Activated effector memory CD4-positive, alpha-beta T cell treated with Interleukin-2 at 50 U/mL for 16 hours (primary cell): Measurements from ENCODE around the gene STON2.

Experiments used
- DNase-seq: peaks from one replicate; pipeline ENCODE4 v3.0.0-alpha.2; 2020

Gene STON2

DNA sequence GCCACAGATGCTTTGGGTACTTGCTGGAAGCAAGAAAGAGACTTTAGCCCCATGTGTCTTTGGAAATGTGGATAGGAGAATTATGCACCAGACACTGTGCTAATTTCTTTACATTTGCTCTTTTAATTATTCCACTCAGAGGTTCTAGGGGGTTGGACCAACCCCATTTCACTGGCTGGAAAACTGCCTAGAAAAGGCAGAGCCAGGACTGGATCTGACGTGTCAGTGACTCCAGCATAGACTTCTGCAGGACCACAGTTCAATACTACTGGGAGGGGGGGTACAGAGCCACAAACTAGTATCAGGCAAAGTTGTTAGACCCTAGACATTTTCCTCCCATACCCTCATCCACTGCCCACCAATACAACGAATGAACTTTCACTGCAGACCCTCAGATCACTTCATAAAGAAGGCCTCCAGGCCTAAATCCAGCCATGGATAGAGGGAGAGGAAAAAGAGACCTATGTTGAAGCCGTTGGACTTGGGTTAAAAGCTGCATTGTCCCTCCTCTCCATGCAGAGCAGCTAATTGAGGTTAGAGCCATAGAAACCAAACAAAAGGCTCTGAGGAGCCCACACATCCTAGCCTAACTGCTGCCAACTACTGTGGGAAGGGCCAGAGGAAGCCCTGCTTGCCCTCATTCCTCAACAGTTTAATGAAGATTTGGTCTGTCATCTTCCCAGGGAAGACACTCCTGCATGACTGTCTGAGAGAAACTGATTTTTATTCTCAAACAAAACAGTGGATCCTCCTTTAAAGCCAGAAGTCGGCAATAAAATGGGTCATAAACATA lies 68.7 kb downstream of the STON2 start:
- no peak for DNase-seq

DNA sequence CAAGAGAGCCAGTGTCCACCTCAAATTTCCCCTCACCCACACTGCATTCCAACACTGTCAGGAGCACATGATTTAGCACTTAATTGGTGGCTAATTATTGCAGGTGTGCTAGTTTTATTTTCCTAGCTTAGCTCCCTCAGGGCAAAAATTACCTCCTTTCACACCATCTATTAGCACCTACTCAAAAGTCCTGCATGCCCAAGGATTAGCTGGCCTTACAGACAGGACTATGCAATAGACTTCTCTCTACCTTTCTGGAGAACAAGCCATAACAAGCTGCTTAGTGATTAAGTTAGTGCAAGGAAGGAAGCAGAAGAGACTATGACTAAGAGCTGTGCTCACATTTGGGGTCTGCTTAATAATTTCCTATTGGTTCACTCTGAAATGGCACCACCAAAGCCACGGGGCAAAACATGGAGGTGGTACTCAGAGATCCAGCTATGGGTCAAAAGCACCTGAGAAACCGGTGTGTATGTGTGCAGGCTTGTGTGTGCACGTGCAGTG lies 69.5 kb downstream of the STON2 start:
- no peak for DNase-seq

DNA sequence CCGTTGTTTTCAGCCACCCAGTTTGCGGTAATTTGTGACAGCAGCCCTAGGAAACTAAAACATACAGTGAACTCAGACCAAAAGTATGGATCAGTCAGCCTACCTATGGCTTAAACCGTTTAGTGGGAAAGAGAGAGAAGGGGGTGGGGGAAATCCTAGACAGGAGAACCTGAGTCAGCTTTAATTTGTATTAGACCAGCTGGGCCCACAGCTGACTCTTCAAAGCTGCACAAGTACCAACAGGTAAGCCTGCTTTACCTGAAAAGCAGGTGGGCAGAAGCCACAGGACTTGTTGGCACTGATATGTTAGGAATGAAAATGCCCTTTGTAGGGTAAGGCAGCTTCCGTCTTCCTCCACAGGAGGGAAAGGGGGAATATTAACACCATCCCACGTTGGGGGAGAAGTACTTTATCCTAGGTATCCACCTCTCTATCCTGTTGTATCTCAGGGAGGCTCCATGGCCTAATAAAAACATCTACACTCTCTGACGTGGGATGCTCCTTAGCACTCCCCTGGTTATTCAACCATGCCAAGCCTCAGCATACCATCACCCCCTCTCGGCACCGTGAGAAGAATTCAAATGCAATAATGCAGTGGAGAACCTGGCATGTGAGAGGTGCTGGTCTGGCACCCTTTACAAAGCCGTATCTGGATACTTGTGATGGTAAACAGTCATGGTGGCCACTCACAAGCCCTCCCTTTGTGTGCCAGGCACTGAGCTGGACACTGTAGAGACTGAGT lies 70.3 kb downstream of the STON2 start:
- no peak for DNase-seq

DNA sequence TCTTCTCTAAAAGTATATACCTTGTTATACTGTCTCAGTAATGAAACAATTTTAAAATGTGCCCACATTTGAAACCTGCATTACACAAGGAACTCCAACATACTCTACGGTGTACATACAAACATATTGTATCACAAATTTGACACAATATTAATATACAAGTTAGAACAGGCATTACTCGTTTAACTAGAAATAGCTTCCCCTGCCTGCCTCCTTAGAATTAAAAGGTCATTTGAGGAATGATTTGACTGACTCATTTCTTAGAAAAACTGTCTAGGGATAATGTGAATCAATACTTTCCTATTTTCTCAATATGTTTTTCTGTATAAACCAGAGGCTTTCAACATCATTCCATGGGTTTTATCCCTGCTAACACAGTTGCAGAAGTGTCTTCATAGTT lies 73.7 kb downstream of the STON2 start:
- no peak for DNase-seq

DNA sequence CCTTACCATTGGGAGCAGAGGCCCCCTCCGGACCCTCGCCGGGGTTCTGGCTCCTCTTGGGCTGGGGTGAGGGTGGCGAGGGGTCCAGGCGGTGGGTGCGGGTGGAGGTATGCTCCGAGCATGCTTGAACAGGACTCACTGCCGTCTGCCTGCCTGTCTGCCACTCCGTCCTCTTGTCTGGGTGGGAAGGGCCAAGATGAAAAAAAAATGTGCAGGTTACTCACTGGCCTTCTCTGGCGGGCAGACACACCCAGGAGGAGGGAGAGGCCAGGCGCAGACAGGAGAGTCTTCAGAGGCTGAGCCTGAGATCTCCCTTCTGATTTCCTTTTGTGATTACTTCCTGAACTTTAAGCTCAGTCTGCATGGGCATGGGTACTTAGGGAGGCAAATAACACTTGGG lies 76.1 kb downstream of the STON2 start:
- no peak for DNase-seq

DNA sequence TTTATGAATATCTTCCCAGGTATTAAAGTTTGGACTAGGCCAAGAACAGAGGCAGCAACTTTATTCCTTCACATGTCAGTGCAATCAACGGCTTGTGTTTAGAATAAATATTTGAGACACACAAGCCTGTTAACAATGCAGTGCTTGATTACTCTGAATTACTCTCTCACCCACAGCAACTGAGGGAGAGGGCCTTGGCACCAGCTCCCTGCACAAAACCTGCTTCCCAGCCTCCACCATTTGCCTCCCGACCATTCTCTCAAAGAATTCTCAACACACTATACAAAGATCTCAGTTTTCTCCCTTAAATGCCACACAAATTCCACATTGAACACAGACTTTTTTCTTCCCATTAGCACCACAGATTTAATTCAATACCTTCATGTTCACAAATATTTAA lies 77.0 kb downstream of the STON2 start:
- DNase-seq = no peak

DNA sequence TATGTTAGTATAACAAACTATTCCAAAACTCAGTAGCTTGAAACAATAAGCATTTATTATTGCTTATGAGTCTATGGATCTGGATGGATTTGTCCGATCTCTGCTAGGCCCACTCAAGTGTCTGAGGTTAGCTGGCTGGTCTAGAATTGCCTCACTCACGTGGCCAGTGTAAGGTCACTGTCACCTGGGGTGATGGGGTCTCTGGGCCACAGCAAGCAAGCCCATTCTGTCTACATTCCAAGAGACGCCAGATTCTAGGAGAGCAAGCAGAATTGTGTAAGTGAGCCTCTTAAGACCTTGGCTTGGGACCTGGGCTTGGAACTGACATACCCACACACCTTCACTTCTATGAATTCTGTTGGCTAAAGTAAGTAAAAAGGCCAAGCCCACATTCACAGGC lies 80.2 kb downstream of the STON2 start:
- no peak for DNase-seq

DNA sequence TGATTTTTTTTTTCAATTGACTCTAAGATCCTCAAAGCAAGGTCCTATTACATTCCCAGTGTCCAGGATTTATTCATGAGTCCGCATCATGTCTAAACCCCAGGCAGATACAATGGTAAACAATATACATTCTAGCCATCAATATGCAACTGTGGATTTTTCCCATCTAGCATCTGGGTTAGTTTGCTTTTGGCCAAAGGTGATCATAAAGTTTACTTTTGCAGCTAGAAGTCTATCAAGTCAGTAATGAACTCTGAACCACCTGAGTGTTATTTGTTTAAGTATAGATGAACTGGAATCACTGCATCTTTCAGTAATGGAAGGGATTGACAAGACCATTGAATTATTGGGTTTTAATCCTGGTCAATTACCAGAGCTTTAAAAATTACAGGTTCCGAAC lies 80.8 kb downstream of the STON2 start:
- no peak for DNase-seq

DNA sequence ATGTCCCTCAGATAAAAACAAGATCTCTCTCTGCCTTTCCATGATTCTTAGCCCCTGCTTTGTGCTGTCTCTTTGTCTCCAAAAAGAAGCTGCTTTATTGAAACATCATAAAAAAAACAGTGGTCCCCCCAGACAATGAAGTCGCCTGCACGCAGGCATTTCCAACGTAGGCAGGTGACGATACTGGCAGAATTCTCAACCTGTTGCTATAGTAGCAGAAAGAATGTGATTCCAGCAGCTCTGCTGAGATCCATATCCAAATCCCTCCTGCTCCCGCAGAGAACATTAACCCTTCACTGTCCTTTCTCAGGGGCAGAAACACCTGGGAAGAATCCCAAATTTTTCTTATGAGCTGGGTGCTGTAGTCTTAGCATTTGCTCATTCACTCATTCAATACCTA lies 84.8 kb downstream of the STON2 start:
- DNase-seq = no peak

DNA sequence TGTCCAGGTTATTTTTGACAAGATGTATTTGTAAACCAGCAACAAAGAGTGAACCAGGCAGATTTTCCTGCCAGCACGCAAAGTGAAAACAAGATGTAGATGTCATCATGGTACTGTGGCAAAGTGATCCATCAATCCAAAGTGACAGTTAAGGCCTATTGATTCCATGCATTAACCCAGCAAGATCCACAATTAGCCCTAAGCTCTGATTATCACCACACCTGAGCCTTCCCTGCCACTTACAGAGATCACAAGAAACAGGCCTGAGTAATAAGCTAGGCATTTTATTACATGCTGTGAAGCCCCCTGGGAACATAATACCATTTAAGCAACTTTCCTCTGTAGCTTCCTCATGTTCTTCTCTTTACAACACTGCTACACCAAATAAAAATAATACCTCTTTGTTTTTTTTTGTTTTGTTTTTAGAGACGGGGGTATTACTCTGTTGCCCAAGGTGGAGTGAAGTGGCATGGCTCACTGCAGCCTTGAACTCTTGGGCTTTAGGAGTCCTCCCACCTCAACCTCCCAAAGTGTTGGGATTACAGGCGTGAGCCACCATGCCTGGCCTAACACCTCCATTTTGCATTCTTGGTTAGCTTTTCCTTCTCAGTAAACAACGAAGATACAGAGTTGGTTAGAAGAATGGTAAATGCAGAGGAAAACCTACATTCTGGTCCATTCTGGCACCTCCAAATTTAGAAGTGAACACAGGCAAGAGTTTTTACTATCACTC lies 85.5 kb downstream of the STON2 start:
- DNase-seq = no peak

DNA sequence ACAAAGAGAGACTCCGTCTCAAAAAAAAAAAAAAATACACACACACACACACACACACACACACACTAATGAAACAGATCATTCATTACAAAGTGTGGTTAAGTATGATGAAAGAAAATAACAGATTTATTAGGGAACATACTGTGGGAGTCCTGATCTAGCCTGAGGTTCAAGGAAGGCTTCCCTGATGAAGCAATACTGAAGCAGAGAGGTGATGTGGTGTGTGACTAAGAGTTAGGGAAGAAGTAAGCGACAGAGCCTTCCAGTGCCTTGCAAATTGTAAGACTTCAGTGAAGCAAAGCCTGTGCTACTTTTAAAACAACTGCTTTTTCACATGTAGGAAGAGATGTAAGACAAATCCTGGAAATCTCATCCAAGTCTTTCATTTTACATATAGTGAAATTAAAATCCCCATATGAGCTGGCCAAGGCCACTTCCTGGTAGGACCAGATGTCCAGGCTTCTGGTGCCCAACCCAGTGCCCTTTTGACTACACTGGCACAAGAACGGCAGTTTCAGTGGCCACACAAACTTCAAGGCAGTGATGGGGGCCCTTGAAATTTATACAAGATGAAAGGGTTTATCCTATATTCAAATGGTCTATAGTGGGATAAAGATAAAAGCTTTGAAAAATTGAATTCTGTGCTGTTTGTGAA lies 86.2 kb downstream of the STON2 start:
- DNase-seq = no peak

DNA sequence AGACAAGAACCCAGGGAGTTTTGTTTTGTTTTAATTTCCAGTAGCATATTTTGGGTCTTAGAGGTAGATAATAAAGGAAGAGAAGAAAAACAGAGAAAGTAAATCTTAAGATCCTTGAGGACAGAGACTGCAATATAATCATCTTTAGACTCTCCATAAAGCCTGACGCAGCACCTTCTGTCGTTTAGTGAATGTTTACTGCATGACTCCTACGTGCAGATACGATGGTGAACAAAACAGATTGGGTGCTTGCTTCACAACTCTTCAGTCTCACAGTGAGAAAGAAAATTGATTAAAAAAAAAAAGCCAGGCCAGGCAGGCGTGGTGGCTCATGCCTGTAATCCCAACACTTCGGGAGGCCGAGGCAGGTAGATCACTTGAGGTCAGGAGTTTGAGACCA lies 86.9 kb downstream of the STON2 start:
- DNase-seq = no peak

DNA sequence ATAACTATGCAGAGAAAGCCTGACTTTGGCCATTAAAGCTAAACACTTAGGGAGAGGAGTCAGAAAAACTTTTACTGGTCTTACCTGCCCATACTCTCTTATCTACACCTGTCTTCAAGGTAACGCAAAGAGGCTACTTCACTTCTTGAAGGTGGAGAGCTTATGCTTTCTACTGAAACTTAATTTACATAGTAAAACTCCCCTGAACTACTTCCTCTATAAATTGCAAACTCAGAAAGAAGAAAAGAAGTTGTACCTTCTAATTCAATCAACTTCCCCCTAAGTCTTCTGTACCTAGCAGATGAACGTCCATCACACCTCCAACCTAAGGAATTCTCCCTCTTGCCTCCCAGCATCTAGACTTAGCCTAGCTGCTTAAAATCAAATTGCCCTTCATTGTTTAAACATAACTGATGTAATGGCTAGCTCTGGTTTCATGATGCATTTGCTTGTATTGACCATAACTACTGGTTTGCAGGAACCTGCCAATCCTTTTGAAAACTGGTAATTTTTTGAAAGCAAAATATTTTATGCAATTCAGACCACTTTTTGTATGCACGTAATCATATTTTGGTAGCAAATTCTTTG lies 87.7 kb downstream of the STON2 start:
- no peak for DNase-seq

DNA sequence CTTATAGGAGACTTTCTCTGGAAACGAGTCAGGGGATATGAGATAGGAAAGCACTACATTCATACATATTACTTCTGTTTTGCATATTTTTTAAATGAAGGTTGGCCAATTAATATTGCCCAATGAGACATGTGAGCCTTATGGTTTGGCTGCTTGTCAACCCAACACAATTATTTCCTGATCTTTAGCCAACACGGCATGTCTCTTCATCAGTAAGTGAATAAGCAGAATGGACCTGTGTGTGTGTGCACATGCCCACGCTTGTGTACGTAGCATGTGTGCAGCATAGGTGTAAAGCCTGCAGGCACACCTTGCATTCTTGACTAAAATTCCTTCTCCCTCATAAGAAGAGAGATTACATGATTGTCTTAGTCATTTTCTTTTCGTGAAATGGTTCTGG lies 88.3 kb downstream of the STON2 start:
- no peak for DNase-seq

DNA sequence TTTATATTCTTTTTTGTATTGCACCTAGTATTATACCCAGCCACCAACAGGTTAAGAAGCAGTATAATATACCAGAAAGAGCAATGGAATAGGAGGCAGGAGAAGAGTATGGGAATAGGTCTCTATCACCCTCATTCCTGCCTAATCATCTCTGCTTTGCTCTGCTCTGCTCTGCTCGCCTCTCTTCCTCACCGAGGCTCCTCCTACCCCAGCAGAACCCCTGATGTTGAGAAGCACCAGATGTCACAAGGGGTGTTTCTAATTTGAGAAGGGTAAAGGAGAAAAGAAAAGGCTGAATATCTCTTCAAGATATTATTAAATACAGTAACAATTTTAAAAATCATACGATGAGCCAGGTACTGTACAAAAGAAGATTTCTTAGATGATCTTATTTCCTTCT lies 89.0 kb downstream of the STON2 start:
- no peak for DNase-seq

DNA sequence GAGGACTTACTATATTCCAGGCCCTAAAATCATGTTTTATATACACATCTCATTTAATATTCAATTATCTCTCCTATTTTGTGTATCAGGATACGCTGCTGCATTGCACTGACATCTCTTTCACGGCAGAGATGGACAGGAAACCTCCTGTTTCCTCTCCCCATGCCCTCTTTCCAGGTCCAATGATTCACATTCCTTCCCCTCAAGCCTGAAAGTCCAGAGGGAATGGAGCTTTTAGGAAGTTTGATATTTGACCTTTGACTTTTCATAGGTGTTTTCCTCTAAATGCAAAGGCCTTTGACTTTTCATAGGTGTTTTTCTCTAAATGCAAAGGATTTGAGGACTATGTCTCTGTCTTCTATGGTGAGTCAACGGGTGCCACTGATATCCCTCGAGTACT lies 89.5 kb downstream of the STON2 start:
- no peak for DNase-seq

DNA sequence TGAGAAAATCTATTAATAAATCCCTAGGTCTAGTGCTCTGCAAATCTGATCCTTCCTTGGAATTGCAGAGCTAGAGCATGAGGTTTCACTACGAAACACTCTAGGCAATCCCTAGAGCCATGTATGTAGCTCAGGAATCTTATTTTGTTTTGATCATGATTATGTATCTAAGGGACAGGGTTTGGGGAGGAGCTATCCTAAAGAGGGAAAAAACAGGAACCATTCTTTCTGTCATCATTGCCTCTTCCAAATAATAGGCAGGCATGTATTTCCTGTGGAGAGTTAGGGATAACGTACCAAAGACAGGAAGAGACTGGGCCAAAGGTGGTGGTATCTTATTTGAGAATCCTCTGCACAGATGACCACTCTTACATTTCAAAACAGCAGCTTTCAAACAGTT lies 90.6 kb downstream of the STON2 start:
- DNase-seq = no peak

DNA sequence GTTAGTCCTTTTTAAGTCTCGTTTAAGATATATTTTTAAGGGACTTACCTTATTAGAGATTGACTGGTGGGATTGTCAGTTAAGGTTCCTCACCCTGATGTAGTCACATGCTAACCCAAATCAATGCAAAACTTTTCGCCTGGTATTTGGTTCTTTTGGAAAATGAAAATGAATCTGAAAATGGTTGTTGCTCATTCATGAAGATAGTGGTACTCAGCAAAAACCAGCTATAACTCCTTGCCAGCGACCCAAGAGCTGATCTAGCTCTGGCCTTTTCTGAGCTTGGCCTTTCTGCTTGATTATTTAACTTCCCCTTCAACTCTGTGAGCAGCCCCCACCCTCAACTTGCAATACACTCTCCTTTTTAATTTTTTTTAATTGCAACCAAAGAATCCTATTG lies 94.4 kb downstream of the STON2 start:
- DNase-seq = no peak

DNA sequence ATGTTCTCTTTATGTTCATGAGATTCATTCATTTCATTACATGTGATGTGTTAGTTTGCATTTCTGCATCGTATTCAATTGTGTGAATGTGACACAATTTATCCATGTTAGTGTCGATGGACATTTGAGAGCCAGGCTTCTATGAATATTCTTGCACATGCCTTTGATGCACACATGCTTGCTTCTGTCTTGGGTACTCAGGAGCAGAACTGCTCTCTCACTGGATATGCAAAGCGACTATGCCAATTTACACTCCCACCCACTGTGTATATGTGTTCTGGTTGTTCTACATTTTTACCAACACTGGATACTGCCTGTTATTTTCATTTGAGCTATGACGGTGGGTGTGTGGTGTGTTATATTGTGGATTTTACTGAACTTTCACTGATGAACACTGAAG lies 95.1 kb downstream of the STON2 start:
- DNase-seq = no peak

DNA sequence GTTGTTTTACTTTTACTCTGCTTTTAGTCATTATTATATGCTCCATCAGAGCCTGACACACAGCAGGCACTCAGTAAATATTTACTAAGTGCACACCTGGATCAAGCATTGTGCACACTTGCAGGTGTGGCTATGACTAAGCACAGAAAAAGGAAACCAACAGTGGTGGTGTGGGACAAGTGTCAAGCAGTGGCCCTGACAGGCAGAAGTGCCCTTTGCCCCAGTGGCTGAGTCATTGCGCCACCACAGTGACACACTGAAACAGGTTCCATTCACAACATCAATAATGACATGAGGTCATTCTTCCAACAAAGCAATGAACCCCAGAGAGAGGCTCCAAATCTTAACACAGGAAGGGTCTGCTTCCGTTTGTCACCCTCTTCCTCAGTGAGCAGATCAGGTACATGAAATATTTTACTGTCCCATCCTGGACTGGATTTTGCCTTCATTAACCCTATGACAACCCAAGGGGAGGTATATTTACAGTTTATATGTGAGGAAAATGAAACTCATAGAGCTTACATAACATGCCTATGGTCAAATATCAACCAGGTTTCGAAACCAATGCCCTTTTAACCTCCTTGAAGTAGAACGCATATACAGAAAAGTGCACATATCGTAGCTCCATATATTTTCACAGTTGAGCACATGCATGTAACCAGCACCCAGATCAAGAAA lies 96.7 kb downstream of the STON2 start:
- no peak for DNase-seq

DNA sequence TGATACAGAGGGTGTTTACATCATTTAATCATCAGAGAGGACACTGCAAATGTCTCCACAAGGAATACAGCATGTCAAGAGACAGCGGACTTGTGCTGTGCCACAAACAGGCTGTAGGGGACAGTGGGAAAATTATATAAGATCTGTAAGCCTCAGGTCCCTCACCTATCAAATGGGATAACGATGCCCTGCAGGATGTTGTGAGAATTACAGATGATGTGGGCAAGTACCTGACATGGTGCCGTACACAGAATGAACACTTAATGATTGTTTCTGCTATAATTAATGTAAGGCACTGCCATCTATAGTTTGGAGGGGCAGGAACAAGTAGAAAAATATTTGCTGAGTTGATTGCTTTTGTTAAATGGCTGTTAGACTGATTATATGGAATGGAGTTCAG lies 97.5 kb downstream of the STON2 start:
- DNase-seq = no peak

DNA sequence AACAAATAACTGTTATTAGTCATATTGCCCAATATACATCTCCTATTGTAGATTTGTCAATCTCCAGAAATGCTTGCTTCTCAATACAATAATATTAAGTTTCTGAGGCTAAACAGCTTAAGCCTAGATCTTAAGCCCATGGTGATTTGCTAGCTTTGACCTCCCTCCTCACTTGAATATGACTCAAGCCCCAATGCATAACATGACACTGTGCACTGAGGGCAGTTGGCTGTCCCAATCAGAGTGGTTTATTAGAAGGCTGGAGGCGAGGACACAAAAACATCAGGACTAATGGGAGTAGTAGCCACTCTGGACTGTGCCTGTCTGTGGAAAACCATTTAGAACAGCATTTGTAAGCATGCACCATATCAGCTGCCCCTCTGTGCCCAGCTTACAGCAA lies 98.3 kb downstream of the STON2 start:
- DNase-seq = no peak
